DMS153 (cell line): Measurements from ENCODE around the gene DVL1.
A peak's percentile ranks its signal among the peaks of the same experiment; 100 is the strongest.

Source experiments
- DNase-seq: peaks from one replicate; lab custom pipeline; 2025; lab: John Stamatoyannopoulos, UW

Gene DVL1

DNA sequence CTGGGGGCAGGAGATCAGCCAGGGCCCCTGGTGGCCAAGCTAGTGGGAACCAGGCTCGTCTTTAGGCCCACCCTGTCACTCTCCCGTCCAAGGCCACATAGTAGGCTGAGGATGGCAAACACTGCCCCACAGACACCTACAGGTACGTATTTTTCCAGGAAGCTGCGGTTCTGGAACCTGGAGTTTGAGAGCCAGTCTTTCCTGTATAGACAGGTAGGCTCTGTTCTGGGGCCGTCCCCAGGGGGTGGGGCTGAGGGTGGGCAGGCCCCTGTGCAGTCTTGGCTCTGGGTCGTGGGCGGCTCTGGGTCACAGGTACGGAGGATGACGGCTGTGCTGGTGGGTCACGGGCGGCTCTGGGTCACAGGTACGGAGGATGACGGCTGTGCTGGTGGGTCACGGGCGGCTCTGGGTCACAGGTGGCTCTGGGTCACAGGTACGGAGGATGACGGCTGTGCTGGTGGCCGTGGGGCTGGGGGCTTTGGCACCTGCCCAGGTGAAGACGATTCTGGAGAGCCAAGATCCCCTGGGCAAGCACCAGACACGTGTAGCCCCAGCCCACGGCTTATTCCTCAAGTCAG is 38.7 kb downstream of the DVL1 start:
- DNase-seq: no peak

GRCh38 chr1:1310109-1310385 is 39.2 kb downstream of the DVL1 start:
- no peak for DNase-seq

GRCh38 chr1:1309251-1310108 is 39.7 kb downstream of the DVL1 start:
- peak; percentile 37 for DNase-seq

DNA sequence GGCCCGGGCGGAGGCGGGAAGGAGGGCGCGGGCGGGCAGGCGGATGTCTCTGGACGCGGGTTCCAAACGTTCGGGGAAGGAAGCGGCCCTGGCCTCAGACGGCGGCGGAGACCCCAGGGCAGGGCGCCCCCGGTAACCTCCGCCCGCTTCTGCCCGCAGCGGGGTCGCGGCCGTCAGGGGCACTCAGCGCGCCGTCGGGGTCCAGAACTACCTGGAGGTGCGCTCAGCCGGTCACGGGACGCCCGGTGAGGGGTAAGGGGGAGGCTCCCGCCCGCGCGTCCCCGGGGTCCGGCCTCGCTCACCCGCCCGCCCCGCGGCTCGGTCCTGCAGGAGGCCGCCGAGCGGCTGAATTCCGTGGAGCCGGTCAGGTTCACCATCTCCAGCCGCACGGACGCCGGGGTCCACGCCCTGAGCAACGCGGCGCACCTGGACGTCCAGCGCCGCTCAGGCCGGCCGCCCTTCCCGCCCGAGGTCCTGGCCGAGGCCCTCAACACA is 40.4 kb downstream of the DVL1 start:
- no peak for DNase-seq

DNA sequence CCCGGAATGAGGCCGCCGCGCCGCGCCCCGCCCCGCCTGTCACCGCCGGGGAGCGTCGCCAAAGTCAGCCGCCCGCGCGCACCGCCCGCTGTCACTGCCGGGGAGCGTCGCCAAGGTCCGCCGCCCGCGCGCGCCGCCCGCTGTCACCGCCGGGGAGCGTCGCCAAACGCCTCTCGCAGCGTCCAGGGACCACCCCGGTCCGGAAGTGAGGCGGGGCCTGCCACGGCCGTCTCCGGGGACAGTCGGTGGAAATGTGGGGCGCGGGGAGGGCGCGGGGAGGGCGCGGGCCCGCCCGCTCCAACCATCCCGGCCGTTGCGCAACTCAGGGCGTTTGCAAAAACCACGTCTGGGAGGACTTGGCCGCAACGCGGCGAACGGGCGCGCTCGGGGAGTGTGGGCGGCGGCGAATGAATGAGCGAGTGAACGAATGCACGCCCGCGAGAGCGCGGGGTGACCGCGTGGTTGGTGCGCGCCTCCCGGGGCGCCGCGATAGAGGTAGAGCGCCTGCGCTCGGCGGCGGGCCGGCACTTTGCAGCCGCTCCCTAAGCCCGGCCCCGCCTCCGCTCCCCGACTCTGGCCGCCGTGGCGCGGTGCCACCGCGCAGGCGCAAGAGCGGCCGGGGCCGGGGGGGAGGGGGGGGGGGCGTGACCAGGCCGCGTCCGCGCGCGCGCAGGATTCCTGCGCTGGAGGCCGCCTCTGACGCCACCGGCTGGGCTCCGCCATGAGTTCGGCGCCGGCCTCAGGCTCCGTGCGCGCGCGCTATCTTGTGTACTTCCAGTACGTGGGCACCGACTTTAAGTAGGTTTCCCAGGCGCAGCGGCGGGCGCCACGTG is 41.1 kb downstream of the DVL1 start, which contains the start of the genes ACAP3 and PUSL1:
TSS of gene ACAP3 (minus strand) at position 8 of the 833 bp plus-strand sequence. CDS start 115 bp downstream, outside the sequence.
TSS of gene PUSL1 (plus strand) at position 675 of the 833 bp plus-strand sequence. CDS start at position 722, 47 bp downstream.
- DNase-seq: peak; percentile 89

DNA sequence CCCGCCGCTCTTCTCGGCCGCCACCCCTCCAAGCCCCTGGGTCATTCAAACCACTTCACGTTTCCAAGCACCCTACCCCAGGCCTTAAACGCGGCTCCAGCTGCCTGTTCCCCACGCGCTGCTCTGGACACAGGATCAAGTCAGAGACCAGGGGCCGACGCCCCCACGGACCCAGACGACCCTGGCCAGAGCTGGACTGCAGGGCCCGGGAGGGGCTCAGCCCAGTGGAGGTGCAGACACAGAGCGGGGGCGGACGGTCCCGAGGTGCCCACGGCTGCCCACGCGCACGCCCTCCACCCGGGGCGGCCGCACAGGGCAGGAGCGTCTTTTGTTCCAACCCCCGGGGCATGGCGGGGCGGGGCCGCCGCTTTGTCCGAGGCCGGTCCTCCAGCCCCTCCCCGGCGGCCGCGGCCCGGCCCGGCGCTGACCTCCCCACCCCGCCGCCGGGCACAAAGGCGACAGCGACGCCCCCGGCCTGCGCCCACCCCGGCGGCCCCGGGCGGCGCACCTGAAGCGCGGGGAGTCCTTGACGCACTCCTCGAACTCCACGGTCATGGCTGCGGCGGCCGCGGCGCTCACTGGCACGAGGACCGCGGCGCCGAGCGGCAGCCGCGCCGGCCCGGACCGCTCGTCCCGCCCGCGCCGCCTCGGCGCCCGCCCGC is 41.8 kb downstream of the DVL1 start:
- no peak for DNase-seq

- DNase-seq: no peak
These were observed 42.5 kb downstream of the DVL1 start for GRCh38 chr1:1306661-1307260.

- DNase-seq: no peak
These were observed 43.1 kb downstream of the DVL1 start for GRCh38 chr1:1306070-1306660.

DNA sequence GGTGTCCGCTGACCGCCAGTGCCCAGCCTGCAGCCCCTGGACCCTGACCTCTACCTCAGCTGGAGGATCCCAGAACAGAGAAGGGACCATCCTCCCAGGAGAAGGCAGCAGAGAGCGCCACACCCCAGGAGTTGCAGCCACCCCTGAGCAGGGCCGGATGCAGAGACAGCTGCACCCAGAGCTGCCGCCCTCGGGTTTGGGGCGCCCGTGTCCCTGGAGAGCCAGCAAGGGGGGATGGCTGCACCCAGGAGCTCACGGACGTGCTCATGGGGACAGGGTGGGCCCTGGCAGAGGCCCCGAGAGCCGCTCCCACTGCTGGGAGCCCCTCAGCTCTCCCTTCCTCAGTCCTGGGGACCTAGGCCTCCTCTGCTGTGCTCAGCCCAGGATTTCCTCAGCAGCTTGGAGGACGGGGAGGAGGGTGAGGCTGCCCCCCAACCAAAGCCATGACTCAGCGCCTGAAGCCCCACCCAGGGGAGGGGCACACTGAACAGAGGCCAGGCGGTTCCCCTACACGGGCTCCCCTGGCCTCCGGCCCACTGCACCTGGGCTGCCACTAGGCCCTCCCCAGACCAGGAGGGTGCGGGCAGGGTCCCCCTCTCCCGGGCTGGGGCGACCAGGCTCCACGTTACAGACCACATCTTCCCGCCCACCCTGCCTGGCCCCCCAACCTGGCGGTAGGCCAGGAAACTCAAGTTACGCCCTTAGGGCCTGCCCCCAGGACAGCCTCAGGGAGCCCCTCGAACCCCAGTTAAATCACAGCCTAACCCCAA is 43.7 kb downstream of the DVL1 start:
- DNase-seq: peak; percentile 70

DNA sequence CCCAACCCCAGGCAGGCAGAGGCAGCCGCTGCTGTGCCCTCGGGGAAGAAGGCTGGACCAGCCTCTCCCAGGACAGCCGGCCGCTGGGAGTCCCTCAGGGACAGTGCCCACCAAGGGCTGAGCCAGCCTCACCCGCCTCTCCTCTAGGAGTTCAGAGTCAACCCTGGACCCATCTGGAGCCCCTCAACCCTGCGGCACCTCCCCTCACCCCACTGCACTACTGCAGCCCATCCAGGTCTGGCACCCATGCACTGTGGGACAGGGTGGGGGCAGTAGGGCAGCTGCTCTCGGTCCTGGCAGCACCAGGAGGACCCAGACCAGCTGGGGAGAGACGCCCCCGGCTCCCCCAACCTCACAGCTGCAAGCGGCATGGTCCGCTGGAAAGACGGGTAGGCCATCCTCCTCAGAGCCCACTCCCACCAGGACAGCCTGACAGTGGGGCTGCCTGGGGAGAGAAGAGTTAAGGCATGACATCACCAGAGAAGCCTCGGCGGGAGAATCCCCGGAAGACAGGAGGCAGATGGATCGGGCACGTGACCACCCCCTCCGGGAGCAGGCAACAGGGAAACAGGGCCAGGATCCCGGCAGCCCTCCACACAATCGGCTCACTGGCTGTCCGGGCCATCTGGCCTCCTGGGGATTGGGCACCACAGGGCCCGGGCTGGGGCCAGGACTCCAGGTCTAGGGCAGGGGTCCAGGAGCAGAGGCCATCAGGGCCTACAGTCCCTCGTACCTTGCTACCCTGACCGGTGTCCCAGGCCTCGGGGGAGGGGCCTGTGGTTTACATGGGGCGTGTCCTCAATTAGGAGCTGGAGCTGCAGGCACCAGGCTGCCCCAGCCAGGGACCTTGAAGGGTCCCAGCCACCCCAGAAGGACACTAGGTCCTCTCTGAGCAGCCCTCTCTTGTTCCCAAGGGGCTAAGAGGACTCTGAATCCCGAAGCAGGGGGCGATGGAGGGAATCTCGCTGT is 44.6 kb downstream of the DVL1 start:
- peak; percentile 92 for DNase-seq

- DNase-seq: no peak
These were observed 45.5 kb downstream of the DVL1 start for GRCh38 chr1:1303736-1304135.

DNA sequence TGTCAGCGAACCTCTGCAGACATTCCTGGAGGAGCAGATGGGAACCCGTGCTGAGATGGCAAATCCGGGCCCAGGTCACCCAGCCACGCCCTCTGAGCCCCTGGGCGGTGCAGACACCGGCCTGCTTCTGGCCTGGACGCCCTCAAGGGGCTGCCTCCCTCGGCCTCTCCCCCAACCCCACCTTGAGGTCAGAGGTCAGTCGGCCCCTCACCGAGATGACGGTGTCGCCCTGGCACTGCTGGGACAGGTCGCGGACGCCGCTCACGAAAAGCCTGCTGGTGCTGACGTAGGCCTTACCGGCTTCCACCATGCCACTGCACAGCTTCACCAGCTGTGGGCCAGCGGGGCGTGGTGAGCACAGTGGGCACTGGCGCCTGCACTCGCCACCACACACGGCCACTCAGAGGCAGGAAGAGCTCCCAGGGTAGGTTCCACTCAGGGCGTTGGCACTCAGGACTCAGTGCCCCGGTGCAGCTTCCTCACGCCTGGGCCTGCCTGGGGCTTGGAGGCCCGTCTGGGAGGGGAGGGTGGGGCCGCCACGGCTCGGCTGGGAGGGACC is 46.2 kb downstream of the DVL1 start:
- no peak for DNase-seq

GRCh38 chr1:1302006-1302430 is 47.2 kb downstream of the DVL1 start:
- DNase-seq: no peak

- DNase-seq: no peak
These were observed 48.9 kb downstream of the DVL1 start for GRCh38 chr1:1300352-1300739.

- DNase-seq: no peak
These were observed 49.4 kb downstream of the DVL1 start for GRCh38 chr1:1299686-1300351.

DNA sequence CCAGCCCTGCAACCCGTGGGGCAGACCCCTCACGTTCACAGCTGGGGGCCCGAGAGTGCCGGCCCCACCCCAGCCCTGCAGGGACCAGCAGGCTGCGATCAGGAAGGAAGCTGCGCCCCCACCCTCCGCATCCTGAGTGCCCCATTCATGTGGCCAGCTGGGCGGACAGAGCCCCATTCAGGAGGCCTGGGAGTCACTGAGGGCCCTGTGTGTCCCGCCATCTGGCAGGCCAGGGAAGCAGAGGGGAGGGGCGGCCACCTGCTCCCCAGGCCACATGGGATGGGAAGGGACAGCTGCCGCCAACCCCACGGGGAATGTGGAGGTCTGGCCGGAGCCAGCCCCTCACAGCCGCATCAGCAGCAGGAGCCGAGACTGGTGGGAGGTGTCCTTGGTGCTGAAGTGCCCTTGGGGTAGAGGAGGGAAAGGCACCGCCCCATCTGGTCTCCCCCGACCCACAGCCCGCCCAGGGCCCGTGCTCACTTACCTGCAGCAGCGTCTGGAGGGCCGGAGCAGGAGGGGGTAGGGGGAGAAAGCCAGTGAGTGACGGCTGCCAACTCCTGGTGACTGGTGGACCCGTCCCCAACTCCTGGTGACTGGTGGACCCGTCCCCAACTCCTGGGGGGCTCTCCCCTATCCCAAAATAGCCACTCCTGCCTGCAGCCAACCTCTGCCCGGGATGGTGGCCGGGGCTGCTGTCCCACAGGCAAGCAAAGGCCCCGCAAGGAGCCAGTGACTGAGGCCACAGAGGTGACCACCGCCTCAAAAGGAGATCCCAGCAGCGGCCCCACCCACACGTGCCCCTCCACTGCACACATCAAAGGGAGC is 50.1 kb downstream of the DVL1 start:
- no peak for DNase-seq

- no peak for DNase-seq
These were observed 51.3 kb downstream of the DVL1 start for GRCh38 chr1:1297802-1298424.
